NCI-H82 treated with DMSO at 0.1 percent for 48 hours (cell line): Measurements from ENCODE around the gene ST6GALNAC3.
"Not testable (repeated sequence)": the region's sequence is repeated elsewhere in the genome, so short reads cannot be mapped to it uniquely, and the experiment has no call there.

Source experiments
- DNase-seq: peaks from one replicate; lab custom pipeline; 2025; ENCODE audit not compliant: unreplicated experiment; lab: John Stamatoyannopoulos, UW

ST6GALNAC3 gene

GRCh38 chr1:76074321-76075187 is at the start of gene ST6GALNAC3:
TSS of gene ST6GALNAC3 (plus strand) at chr1:76074746.
- peak; percentile 43 for DNase-seq

- no peak for DNase-seq
Measured at GRCh38 chr1:76027341-76027740, 47.2 kb upstream of the ST6GALNAC3 start.

GRCh38 chr1:76029331-76029730 is 45.2 kb upstream of the ST6GALNAC3 start:
- no peak for DNase-seq

GRCh38 chr1:76031496-76031895 is 43.0 kb upstream of the ST6GALNAC3 start:
- DNase-seq = no peak

- no peak for DNase-seq
Measured at GRCh38 chr1:76033800-76034475, 40.6 kb upstream of the ST6GALNAC3 start.

- no peak for DNase-seq
Measured at GRCh38 chr1:76035053-76035452, 39.5 kb upstream of the ST6GALNAC3 start.

GRCh38 chr1:76037324-76037723 is 37.2 kb upstream of the ST6GALNAC3 start:
- no peak for DNase-seq

- no peak for DNase-seq
Measured at GRCh38 chr1:76038287-76039004, 36.1 kb upstream of the ST6GALNAC3 start.

- DNase-seq = no peak
Measured at GRCh38 chr1:76046149-76046548, 28.4 kb upstream of the ST6GALNAC3 start.

GRCh38 chr1:76048219-76048618 is 26.3 kb upstream of the ST6GALNAC3 start:
- no peak for DNase-seq

- DNase-seq = no peak
Measured at GRCh38 chr1:76048926-76049325, 25.6 kb upstream of the ST6GALNAC3 start.

GRCh38 chr1:76049498-76049897 is 25.0 kb upstream of the ST6GALNAC3 start:
- no peak for DNase-seq

GRCh38 chr1:76050073-76050472 is 24.5 kb upstream of the ST6GALNAC3 start:
- not testable (repeated sequence) for DNase-seq

- no peak for DNase-seq
Measured at GRCh38 chr1:76053021-76053420, 21.5 kb upstream of the ST6GALNAC3 start.

GRCh38 chr1:76054359-76054758 is 20.2 kb upstream of the ST6GALNAC3 start:
- no peak for DNase-seq

- no peak for DNase-seq
Measured at GRCh38 chr1:76055987-76056386, 18.6 kb upstream of the ST6GALNAC3 start.

- DNase-seq = no peak
Measured at GRCh38 chr1:76059451-76059850, 15.1 kb upstream of the ST6GALNAC3 start.

GRCh38 chr1:76065270-76065669 is 9.3 kb upstream of the ST6GALNAC3 start:
- no peak for DNase-seq

- no peak for DNase-seq
Measured at GRCh38 chr1:76066394-76066793, 8.2 kb upstream of the ST6GALNAC3 start.

GRCh38 chr1:76068542-76068941 is 6.0 kb upstream of the ST6GALNAC3 start:
- DNase-seq = no peak

- DNase-seq = no peak
Measured at GRCh38 chr1:76068953-76069561, 5.5 kb upstream of the ST6GALNAC3 start.
